GM21381 (cell line): Measurements from ENCODE around the gene ATM.
"Not testable (repeated sequence)": the region's sequence is repeated elsewhere in the genome, so short reads cannot be mapped to it uniquely, and the experiment has no call there.

Experiments
- ATAC-seq: cut with Tn5 transposase; IDR thresholded peaks from one replicate; pipeline ENCODE4 v1.9.1; 2021; ENCODE audit warnings: mild to moderate bottlenecking, moderate library complexity; ENCODE audit not compliant: unreplicated experiment

Gene ATM

GRCh38 chr11:108370315-108370714, 147.4 kb downstream of the ATM start:
- no peak for ATAC-seq

- no peak for ATAC-seq
Measured at GRCh38 chr11:108370990-108371389, 148.1 kb downstream of the ATM start.

- ATAC-seq, result not testable (repeated sequence)
Measured at GRCh38 chr11:108373505-108373904, 150.6 kb downstream of the ATM start.

GRCh38 chr11:108388576-108388975, 165.7 kb downstream of the ATM start:
- no peak for ATAC-seq

GRCh38 chr11:108392353-108392752, 169.5 kb downstream of the ATM start:
- no peak for ATAC-seq

DNA sequence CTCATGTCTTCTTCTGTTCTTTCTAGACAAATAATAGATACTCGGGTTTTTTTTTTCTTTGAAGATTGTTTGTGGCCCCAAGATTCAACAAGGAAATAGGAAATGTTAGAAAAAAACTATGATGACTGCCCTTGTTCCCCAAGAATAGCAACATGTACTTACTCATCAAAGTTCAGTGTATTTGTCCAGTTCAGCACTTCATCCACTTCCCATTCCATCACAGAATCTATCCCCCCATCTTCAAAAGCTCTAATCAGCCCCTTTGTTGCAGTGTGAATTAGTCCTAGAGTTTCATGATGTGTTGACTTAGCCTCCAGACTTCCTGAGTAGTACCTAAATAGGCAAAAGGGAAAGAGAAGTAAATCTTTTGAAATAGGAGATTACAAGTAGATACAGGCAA, 170.2 kb downstream of the ATM start:
- no peak for ATAC-seq

GRCh38 chr11:108394744-108395284, 171.9 kb downstream of the ATM start:
- ATAC-seq, result no peak

DNA sequence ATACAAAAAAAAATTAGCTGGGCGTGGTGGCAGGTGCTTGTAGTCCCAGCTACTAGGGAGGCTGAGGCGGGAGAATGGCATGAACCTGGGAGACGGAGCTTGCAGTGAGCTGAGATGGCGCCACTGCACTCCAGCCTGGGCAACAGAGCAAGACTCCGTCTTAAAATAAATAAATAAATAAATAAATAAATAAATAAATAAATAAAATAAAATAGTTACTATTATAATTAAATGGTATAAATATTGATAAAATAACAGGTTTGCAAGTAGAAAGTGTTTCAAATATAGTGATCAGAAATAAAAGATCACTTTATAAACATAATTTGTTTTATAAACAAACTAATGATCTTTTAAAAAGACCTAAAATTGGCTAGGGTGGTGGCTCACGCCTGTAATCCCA, 173.8 kb downstream of the ATM start:
- not testable (repeated sequence) for ATAC-seq

GRCh38 chr11:108398439-108398838, 175.6 kb downstream of the ATM start:
- no peak for ATAC-seq

GRCh38 chr11:108402241-108402640, 179.4 kb downstream of the ATM start:
- no peak for ATAC-seq

DNA sequence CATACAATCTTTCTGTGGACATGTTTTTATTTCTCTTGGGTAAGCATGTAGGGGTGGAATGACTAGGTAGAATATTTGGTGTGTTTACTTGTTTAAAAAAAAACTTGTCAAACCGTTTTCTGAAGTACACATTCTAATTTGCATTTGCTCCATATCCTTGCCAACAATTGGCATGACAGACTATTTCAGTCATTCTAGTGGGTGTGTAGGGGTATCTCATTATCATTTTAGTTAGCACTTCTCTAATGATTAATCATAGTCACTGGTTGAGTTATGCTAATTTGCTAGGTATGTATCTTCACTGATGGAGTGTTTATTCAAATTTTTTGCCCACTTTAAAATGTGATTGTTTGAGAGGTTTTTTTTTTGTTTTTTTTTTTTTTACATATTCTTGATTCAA, 180.2 kb downstream of the ATM start:
- no peak for ATAC-seq

DNA sequence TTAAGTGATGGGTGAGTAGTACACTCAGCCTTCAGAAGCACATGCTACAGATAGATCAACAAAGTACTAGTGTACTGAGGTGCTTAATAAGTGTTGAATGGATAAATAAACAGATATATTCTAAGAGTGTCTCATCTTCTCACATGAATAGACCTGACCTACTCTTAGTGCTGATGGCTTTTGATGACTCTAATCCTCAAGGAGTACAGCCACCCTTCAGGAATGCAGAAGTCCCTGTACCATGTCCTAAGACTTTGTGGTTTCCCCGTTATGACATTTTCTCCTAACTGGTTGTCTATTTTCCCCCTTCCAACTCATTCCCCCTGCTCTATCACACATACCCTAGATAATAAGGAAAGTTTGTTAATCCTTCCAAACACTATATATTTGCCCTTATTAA, 182.8 kb downstream of the ATM start:
- no peak for ATAC-seq

- ATAC-seq, result no peak
Measured at GRCh38 chr11:108414958-108415357, 192.1 kb downstream of the ATM start.

- not testable (repeated sequence) for ATAC-seq
Measured at GRCh38 chr11:108417551-108417950, 194.7 kb downstream of the ATM start.
